Measurements from ENCODE around the gene SCUBE3. TPM values are rescaled to one million over a fixed set of nuclear protein-coding genes. Genes with fewer than 3 reads are reported as not detected.

SCUBE3 gene
- total and polyA plus RNA-seq, 2 of the 8 experiments (the other 6 are each of a cell fraction or from before 2014, with no cell fraction given): 0.80 to 1.0 TPM

DNA sequence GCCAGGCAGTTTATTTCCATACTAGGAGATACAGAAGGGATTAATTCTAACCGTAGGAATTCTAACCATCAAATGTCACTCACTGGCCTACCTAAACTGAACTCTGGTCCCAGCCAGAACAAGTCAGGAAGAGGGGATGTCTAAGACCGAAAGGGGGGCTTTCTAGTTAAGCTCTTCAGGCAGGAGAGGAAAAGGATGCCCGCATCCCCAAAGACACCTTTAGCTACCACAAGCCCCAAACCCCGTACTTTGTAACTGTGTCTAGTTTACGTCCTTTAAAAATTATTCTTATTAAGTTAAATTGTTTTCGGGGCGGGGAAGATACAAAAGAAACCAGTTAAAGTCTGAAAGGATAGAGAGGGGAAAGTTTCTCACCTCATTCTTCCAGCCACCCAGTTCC lies 44.6 kb downstream of the SCUBE3 start (continued):
- no peak for TF ChIP-seq MAFK (IDR thresholded peaks at IDR 0.05; ENCODE audit: low read depth, low read length)
- TF ChIP-seq JUND (IDR thresholded peaks at IDR 0.05; ENCODE audit: low read length): no peak

Data from H1 (cell line).